Superior temporal gyrus (tissue), 1 donor: Measurements from ENCODE around the gene EVI2B.
A peak's percentile ranks its signal among the peaks of the same experiment; 100 is the strongest.
"Not testable (repeated sequence)": the region's sequence is repeated elsewhere in the genome, so short reads cannot be mapped to it uniquely, and the experiment has no call there.

Source experiments
- DNase-seq: peaks from one replicate; pipeline ENCODE4 v3.0.0-alpha.2; 2016; ENCODE audit errors: extremely low spot score

Gene EVI2B, protein sequence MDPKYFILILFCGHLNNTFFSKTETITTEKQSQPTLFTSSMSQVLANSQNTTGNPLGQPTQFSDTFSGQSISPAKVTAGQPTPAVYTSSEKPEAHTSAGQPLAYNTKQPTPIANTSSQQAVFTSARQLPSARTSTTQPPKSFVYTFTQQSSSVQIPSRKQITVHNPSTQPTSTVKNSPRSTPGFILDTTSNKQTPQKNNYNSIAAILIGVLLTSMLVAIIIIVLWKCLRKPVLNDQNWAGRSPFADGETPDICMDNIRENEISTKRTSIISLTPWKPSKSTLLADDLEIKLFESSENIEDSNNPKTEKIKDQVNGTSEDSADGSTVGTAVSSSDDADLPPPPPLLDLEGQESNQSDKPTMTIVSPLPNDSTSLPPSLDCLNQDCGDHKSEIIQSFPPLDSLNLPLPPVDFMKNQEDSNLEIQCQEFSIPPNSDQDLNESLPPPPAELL

DNA sequence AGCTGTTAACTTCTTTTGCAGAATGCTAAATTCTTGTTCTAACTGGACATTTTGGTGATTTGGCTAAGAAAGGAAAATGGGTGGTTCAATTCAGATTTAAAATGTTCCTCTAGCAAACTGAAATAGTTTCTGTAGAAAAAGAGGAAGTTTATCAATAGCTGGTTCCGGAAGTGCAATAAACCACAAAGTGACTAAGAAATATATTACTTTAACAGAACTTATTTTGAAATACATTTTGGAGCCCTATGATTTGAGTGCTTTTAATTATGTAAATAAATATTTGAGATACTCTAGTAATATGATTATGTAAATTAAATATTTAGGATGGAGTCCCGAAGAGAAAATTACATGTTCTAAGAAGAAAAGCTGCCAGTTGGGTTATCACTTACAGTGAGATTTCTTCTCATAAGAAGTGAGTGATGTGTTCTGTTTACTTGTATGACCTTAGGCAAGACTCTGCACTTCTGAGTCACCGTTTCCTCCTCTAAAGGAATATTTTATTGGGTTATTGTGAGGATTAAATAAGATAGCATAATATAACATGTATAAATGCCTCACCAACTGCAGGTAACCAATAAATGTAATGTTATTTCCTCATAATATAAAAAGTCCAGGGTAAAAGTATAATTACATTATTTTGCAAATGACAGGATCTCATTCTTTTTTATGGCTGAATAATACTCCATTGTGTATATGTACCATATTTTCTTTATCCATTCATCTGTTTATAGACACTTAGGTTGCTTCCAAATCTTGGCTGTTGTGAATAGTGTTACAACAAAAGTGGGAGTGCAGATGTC lies at the start of gene EVI2B:
TSS of gene EVI2B (minus strand) at position 73 of the 800 bp plus-strand sequence. CDS start 8,445 bp downstream, outside the sequence.
- no peak for DNase-seq

DNA sequence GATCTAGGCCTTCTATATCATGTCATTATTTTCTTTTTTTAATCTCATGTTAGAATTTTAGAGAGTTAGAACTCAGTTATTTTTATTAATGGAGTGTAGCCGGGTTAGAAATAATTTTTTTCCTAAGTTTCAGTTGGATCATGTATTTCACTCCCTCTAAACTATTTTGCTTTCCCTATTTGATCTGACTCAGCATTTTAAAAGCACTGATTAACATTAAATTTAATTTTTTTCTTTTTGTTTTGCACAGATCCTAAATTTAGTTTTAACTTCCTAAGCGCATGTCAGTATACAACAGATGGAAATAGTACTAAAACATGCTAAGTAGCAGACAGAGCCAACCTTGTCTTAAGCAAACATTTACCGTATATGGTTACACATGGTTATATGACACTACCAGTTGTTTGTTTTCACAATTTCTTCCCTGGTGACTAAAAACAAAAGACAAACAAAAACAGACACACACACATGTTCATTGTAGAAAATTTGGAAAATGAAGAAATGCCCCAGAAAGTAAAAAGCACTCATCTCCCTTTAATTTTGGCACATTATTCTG lies 44.1 kb upstream of the EVI2B start:
- DNase-seq, result no peak

- no peak for DNase-seq
Observed at GRCh38 chr17:31357091-31357490, 43.2 kb upstream of the EVI2B start.

- no peak for DNase-seq
Observed at GRCh38 chr17:31355935-31356334, 42.1 kb upstream of the EVI2B start.

GRCh38 chr17:31349454-31349853 lies 35.6 kb upstream of the EVI2B start:
- DNase-seq, result no peak

DNA sequence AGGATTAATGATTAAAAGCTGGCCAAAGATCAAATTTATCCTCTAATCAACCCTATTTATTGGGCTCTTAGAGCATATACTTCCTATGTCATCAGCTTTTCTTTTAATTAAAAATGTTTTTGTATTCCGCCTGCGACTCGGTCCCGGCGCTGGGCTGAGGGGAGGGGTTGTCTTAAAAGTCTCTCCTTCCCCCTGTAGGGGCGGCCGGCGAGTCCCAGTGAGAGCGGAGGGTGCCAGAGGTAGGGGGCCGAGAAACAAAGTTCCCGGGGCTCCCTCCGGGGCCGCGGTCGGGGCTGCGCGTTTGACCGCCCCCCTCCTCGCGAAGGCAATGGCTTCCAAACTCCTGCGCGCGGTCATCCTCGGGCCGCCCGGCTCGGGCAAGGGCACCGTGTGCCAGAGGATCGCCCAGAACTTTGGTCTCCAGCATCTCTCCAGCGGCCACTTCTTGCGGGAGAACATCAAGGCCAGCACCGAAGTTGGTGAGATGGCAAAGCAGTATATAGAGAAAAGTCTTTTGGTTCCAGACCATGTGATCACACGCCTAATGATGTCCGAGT lies 31.4 kb upstream of the EVI2B start:
- DNase-seq, result not testable (repeated sequence)

DNA sequence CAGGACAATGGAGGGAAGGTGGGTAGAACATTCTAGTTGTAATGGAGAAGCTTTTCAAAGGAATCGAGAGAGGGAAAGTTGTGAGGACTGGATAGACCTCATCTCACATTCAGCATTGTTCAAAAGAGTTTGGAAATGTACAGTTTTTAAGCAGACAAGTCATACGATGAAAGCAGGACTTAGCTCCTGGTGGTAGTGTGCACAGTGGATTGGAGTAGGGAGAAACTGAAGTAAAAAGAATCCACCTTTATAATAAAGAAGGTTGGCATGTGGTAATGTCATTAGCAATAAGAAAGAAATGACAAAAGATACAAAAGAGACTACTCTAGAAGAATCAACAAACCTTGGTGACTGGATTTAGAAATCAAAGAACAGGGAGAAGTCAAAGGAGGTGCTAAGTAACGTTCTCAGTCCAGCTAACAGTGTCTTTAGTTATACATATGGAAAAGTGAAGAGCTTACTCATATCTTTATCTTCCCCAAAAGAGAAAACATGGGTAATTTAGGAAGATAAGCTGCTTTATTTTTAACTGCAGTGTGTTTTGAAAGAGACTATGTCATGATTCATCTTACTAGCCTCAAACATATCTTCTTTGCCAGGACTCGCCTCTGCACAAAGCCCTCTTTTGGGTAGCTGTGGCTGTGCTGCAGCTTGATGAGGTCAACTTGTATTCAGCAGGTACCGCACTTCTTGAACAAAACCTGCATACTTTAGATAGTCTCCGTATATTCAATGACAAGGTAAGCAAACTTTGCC lies 26.2 kb upstream of the EVI2B start:
- peak; percentile 71 for DNase-seq

DNA sequence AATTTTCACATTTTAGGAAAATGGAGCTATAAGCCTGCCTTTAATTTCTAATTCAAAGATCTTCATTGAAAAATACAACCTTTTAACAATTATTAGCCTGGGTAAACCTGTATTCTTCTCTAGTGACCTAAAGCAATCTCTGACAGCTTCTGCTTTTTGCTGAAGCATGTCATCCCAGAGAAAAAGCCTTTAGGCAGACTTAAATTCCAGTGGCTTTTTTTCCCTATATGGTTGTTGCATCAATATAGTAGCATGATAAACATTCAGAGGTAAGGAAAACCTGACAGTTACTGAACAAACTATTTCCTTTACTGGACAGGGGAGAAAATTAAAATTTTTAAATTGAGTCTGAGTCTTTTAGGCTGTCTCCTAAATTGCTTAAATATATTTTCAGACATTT lies 15.4 kb upstream of the EVI2B start:
- no peak for DNase-seq

DNA sequence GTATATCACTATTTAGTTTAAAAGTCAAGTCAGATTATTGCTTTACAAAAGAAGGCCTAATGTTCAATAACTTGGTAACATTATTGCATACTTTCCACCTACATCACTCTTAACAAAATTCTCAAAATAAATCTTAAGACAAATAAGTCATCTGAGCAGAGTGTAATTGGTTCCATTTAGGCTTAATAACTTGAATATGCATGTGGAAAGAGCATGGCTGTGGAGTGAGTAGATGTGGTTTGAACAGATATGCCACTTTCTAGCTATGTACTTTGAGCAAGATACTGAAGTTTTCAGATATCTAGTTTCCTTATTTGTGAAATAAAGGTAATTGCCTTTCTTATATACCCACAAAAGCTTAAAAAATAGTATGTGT lies 14.3 kb upstream of the EVI2B start:
- no peak for DNase-seq

DNA sequence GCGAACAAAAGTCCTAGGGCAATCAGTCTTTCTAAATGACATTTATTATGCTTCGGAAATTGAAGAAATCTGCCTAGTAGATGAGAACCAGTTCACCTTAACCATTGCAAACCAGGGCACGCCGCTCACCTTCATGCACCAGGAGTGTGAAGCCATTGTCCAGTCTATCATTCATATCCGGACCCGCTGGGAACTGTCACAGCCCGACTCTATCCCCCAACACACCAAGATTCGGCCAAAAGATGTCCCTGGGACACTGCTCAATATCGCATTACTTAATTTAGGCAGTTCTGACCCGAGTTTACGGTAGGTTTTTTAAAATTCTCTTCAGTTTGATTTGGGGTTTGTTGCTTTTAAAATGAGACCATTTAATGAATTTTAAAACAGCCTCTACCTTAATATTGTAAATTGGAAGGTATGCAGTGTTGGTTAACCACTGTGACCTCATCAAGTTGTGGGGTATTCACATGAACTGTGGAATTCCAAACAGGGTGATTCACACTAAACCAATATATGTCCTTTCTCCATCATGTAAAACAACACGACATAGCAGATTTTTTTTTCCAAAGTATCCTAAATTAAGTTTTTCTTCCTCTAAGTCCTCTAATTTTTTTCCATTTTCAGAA lies 13.8 kb upstream of the EVI2B start:
- no peak for DNase-seq

DNA sequence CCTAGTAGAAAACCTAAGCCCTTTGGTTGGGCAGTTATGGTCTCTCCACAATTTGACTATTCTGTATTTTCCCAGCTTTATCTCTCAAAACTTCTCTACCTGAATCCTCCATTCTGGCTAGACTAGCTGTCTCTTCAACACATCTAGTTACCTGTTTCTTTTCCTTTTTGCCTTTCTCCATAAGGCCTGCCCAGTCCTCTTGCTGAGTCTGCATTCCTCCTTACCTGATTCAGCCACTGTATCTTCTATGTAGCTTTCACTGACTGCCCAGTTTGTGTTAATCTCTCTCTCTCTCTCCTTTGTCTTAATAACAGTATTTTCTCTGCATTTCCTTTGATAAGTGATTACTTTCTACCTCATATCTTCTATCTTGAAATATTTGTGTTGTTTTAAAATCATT lies 9.7 kb upstream of the EVI2B start:
- DNase-seq, result no peak

DNA sequence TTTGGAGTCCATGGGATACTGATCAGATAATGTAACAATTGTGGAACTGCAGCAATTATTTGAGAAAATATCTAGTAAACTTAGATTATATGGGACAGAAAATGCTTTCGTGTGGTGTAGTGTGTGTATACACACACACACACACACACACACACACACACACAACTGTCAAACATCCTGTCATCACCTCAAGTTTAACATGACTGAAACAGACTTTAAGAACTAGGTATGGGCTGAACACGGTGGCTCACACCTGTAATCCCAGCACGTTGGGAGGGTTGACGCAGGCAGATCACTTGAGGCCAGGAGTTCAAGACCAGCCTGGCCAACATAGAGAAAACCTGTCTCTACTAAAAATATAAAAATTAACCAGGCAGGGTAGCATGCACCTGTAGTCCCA lies 8.1 kb upstream of the EVI2B start:
- no peak for DNase-seq

GRCh38 chr17:31321481-31321880 lies 7.6 kb upstream of the EVI2B start, which contains the start of gene EVI2A:
TSS of gene EVI2A (minus strand) at chr17:31321622. CDS start at chr17:31319013, 2,609 bp downstream.
- peak; percentile 95 for DNase-seq

DNA sequence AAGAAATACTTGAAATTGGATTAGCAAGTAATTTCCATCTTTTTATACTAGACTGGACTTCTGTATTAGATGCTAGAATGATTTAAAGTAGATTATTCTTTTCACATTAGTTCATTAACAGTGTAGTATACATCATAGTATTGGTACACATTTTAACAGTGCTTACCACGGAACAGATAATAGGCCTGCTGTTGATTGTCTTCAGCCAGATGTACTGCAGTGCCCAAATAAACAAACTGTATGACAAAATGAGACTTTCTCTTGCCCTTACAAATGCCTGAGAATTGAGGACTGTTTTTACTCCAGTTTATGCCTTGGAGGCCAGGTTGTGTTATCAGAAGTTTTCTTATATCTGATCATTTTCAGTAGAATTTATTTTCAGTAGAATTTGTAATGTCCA lies 6.9 kb upstream of the EVI2B start:
- peak; percentile 88 for DNase-seq

GRCh38 chr17:31320241-31320640 lies 6.4 kb upstream of the EVI2B start:
- DNase-seq, result peak; percentile 77

GRCh38 chr17:31318851-31319661 lies 5.2 kb upstream of the EVI2B start:
- DNase-seq, result peak; percentile 87

DNA sequence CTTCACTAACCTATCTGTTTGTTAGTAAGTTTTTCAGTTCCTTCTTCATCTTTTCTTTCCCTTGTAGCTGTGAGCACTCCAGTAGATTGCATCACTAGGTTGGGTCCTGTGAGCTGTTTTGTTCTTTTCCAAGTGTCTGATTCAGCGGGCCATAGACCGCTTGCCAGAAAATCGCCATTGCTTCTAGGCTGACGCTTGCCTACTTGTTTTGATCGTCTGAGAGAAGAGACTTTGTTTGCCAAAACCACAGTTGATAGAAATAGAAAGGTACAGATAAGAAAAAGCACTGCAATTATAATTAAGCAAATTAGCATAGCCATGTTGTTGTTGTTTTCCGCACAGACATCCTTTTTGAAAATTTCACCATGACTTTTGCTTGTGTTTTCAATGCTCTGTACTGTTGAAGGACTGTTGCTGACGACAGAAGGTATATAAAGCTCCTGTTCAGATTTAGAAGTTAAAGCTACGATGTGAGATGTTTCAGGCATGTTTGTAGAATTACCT lies 4.5 kb upstream of the EVI2B start:
- DNase-seq, result peak; percentile 96

DNA sequence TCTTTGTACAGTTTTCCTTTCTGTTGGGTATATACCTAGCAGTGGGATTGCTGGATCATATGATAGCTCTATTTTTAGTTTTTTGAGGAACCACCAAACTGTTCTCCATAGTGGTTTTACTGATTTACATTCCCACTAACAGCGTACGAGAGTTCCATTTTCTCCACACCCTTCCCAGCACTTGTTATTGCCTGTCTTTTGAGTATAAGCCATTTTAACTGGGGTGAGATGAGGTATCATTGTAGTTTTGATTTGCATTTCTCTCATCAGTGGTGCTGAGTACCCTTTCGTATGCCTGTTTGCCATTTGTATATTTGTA lies 887 bp upstream of the EVI2B start:
- no peak for DNase-seq

DNA sequence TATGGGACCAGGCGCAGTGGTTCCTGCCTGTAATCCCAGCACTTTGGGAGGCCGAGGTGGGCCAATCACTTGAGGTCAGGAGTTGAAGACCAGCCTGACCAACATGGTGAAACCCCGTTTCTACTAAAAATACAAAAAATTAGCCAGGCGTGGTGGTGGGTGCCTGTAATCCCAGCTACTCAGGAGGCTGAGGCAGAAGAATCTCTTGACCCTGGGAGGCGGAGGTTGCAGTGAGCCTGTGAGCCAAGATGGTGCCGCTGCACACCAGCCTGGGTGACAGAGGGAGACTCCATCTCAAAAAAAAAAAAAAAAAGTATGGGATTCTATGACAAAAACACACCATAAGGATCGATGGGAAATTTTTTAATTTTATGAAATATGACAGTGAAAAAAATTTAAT lies 1.6 kb downstream of the EVI2B start:
- not testable (repeated sequence) for DNase-seq

- no peak for DNase-seq
Observed at GRCh38 chr17:31311526-31311925, 2.3 kb downstream of the EVI2B start.
